ENCODE results near the gene SATB1. TPM values are rescaled to one million over a fixed set of nuclear protein-coding genes. Genes with fewer than 3 reads are reported as not detected.

Gene SATB1
- total and polyA plus RNA-seq, 2 of the 8 experiments (the other 6 are each of a cell fraction or from before 2014, with no cell fraction given), result 18.8 to 28.0 TPM

- TF ChIP-seq BCL11A (IDR thresholded peaks at IDR 0.05; ENCODE audit: low read depth in 2 of 2, low read length in 2 of 2), result no peak
- no peak for TF ChIP-seq SIRT6 (IDR thresholded peaks at IDR 0.05; ENCODE audit: low read length)
- no peak for TF ChIP-seq SP2 (IDR thresholded peaks at IDR 0.05; ENCODE audit: low read length)
- TF ChIP-seq USF2 (IDR thresholded peaks at IDR 0.05; ENCODE audit: low read length), result no peak
- no peak for TF ChIP-seq CHD7 (IDR thresholded peaks at IDR 0.05; ENCODE audit: insufficient replicate concordance, low read length)
- no peak for TF ChIP-seq PHF8 (conservative IDR thresholded peaks at IDR 0.05; ENCODE audit: low read depth, low read length)
Measured at GRCh38 chr3:18379647-18380046, 45.5 kb downstream of the SATB1 start (continued).

All from H1 (cell line).